IPS DF 4.7 (cell line): Measurements from ENCODE around the gene DHX36.

Source experiments
- DNase-seq: peaks from one replicate; pipeline ENCODE4 v3.0.0-alpha.2; 2013; ENCODE audit warnings: low spot score; ENCODE audit errors: extremely low read depth

The DHX36 gene

DNA sequence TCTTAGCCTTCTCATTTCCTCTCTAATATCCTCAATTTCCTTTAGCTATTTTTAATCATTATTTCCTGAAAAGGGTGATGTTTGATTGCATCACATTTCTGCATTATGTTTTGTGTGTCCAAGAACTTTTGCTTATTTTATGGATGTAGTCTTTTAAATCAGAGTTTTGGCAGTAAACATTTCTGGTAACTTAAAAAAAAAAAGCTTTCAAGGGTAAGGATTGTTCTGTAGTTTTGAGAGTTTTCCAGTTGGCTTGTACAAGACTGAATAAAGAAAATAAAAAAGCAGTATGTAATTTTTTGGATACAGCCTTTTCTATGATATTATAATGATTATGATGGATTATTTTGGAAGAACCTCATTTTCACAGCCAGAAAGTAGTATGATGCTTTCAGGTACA, 99.4 kb downstream of the DHX36 start:
- DNase-seq: no peak

DNA sequence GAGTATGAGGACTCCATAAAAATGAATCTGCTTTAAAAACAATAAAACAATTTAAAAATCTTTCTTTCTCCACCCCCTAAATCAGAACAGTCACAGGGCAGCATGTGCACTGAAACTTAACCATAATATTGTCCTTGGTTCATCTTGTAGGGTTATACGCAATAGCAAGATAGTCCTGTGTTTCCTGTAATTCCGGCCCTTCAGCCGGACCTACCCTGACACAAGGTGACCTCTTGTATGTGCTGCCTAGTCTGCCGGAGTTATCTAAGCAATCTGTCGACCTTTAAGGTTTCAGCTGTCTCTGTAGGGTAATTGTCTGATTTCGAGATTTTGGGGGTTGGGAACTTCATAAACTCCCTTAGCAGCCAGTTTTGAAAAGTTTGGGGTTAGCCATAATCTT, 99.9 kb downstream of the DHX36 start:
- no peak for DNase-seq

DNA sequence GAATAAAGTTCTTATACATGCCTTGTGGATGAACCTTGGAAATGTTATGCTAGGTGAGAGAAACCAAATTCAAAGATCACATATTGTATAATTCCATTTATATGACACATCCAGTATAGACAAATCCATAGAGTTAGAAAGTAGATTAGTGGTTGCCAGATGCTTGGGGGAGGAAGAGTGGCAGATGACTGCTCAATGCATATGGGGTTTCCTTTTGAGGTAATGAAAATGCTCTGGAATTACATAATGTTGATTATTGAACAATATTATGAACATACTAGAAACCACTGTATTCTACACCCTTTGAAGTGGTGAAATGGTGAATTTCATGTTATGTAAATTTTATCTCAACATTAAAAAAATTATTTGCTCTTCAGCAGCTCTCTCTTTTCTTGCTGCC, 100.8 kb downstream of the DHX36 start:
- no peak for DNase-seq
